Measurements from ENCODE around the gene CALB2.
A peak's percentile ranks its signal among the peaks of the same experiment; 100 is the strongest.
"Not testable (repeated sequence)": the region's sequence is repeated elsewhere in the genome, so short reads cannot be mapped to it uniquely, and the experiment has no call there.

CALB2 gene

DNA sequence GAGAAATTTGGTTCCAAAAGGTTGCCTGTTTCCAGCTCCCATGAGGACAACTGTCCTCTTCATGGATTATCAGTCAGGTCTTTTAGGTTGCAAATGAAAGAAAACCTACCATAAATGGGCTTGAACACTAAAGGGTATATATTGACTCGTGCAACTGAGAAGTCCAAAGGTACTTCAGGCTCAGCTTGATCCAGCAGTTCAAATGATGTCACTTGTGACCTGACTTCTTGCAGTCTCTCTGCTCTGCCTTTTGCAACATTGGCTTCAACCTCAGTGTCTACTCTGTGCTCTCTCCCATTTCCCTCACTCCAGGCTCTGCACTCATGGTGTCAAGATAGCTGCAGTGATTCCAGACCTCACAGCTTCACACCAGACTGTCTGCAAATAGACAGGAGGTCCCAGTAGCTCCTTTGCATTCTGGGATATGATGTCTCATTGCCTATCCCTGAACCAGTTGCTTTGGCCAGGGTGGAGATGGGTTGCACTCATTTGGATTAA, 5.5 kb upstream of the CALB2 start:
- DNase-seq: no peak

GRCh38 chr16:71353736-71354135, 4.8 kb upstream of the CALB2 start:
- DNase-seq: no peak

GRCh38 chr16:71354156-71354555, 4.4 kb upstream of the CALB2 start:
- no peak for DNase-seq

- no peak for DNase-seq
Measured at GRCh38 chr16:71356051-71356740, 2.3 kb upstream of the CALB2 start.

DNA sequence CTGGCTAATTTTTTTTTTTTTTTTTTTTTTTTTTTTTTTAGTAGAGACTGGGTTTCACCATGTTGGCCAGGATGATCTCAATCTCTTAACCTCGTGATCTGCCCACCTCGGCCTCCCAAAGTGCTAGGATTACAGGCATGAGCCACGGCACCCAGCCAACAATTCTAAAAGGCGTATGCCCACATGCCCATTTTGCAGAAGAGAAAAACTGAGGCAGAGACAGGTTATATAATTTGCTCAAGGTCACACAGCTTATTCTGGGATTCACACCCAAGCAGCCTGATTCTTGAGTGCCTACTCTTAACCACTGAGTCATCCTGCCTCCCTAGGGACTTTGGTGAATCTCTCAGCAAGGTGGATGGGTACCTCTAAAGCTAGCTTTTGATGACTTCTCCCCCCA, 1.6 kb upstream of the CALB2 start:
- DNase-seq: not testable (repeated sequence)

GRCh38 chr16:71357681-71358080, 842 bp upstream of the CALB2 start:
- DNase-seq: peak in 1 of 2 experiments; percentile 27

GRCh38 chr16:71359431-71359830, 908 bp downstream of the CALB2 start:
- DNase-seq: no peak

DNA sequence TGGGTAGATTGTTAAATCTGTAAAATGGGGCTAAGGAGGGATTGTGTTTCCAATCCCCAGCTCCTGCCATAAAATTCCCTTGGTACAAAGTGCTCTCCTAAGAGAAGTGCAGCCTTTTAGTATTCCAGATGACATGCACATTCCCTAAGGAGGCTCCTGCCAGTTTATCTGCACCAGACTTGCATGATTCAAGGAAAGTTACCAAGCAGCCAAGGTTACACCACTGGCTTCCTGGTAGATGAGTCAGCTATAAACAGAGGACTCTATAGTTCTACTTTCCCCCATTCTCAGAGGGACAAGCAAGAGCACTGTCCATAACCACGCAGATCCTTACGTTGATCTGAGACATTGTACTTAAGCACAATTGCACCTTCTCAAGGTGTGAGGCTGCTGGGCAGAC, 1.9 kb downstream of the CALB2 start:
- peak; percentile 58 to 85 for DNase-seq

- DNase-seq: no peak
Measured at GRCh38 chr16:71364133-71364681, 5.7 kb downstream of the CALB2 start.

GRCh38 chr16:71365021-71365420, 6.5 kb downstream of the CALB2 start:
- DNase-seq: no peak

GRCh38 chr16:71367241-71367976, 8.9 kb downstream of the CALB2 start:
- peak in 1 of 2 experiments; percentile 71 for DNase-seq

DNA sequence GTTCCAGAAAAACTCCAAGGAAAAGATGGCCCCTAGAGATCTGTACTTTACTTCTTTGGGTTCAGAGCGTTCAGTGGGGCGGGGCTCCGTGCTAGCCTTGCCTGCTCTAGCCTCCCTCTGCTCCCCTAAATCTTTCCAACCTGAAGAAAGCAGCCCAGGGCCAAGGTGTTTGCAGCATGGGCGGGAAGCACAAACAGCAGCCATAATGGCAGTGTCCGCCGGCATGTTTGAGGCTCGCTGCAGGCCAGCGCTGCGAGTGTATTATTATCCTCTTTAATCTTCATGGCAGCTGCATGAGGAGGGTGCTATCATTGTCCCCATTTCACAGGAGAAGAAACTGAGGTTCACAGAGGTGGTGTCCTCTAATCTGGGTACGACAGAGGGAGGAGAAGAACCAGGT, 10.4 kb downstream of the CALB2 start:
- no peak for DNase-seq

DNA sequence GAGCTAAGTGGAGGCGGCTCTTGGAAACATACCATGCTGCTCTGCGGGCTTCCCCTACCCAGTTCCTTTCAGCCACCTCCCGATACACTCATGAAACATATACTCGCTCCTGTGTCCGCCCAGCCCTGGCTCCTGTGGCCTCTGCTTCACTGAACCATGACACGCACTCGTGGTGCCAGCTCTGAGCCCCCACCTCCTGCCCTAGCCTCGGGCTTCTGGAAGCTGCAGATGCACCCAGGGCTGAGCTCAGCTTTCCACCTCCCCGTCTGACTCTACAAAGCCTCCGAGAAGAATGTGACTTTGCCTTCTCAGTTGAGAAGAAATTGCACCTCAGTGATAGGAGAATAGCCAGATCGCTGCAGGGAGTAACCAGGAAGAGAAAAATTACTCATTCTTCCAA, 11.0 kb downstream of the CALB2 start:
- no peak for DNase-seq

DNA sequence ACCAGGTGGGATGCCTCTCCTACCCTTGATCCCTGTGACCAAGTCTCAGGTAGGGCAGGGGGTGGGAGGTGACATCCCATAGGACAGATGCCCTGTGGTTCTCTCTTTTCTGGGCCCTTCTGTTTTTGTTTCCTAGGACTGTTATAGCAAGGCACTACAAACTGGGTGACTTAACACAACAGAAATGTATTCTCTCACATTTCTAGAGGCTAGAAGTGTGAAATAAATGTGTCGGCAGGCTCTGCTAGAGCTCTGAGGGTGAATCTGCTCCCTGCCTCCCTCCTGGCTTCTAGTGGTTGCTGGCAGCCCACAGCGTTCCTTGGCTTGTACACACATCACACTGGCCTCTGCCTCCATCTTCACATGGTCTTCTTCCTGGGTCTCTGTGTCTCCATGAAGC, 12.7 kb downstream of the CALB2 start:
- DNase-seq: no peak

- no peak for DNase-seq
Measured at GRCh38 chr16:71373073-71373472, 14.6 kb downstream of the CALB2 start.

GRCh38 chr16:71376465-71377157, 18.1 kb downstream of the CALB2 start:
- DNase-seq: no peak

- DNase-seq: no peak
Measured at GRCh38 chr16:71379711-71380110, 21.2 kb downstream of the CALB2 start.

GRCh38 chr16:71380831-71381230, 22.3 kb downstream of the CALB2 start:
- no peak for DNase-seq

DNA sequence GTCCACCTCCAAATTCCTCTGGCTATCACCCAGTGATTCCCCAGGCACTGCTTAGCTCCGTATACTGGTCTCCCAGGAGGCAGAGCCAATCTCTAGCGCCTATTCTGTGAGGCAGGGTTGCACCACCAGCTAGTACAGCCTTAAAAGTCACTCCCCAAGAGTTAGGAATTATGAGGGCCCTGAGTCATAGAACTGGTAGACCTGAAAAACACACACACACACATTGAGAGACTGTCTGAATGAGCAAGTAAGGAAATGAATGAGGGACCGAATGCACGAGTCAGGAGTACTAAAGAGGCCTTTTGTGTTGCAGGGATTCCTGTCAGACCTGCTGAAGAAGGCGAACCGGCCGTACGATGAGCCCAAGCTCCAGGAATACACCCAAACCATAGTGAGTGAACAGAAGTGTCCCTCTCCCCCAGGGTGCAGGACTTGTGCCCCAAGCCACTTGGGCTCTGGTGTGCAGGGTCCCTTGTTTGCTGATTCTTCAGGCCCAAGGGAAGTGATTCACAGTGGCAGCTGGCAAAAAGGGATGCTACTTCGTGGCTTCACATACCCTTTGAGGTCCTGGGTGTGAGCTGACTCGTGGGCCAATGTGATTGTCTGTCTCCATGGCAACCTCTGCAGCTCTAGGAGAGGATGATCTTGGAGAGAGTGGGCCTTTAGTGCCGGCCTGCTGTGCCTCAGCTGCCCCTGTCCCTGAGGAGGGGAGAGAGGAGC, 24.7 kb downstream of the CALB2 start:
- peak; percentile 26 to 27 for DNase-seq

DNA sequence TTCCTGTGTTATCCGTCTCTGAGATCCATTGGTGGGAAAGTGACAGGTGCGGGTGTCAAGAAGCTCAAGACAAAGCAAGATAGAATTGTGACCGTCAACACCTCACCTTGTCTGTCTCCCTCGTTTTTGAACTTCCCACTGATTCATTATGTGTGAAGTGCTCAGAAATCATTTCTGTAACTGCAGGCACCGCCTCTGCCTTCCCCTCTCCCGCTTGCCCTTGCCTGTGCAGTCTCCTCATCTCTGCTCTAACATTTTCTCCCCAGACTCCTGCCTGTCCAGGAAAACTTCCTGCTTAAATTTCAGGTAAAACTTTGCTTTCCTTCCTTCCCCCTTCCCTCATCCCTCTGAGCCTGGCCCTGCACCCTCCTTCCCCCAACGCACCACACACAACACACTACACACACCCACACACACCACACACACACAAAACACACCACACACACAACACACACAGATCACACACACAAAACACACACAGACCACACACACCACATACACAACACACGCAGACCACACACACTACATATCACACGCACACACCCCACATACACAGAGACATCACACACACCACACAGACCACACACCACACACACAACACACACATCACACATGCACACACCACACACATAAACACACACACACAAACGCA, 25.7 kb downstream of the CALB2 start:
- DNase-seq: no peak

GRCh38 chr16:71387045-71387871, 28.7 kb downstream of the CALB2 start:
- DNase-seq: no peak
